Keratinocyte (primary cell): ENCODE data around the gene RIN3. TPM values are rescaled to one million over a fixed set of nuclear protein-coding genes. Genes with fewer than 3 reads are reported as not detected.
A peak's percentile ranks its signal among the peaks of the same experiment; 100 is the strongest.

Experiments used
- DNase-seq: peaks from one replicate; pipeline ENCODE4 v3.0.0-alpha.2; 2011; ENCODE audit warnings: low read depth, missing footprints, low spot score
- FAIRE-seq: peaks from 2 replicates; lab custom pipeline; 2011; peaks lifted over from hg19 to GRCh38; lab: Jason Lieb, UNC
- H2AFZ ChIP-seq: 2 replicates; pipeline ENCODE4 v1.6.0; 2012; ENCODE audit warnings: low read length, control low read depth, inconsistent platforms; ENCODE audit not compliant: control insufficient read depth
- H3K27ac ChIP-seq: 2 replicates; pipeline ENCODE4 v1.5.1; 2011; ENCODE audit warnings: low read length; ENCODE audit not compliant: control insufficient read depth, insufficient read depth
- H3K27me3 ChIP-seq: 3 replicates; pipeline ENCODE4 v1.6.0; 2011; ENCODE audit warnings: low read length; ENCODE audit not compliant: control insufficient read depth, insufficient read depth; ENCODE audit errors: extremely low read depth
- H3K36me3 ChIP-seq, 2 experiments: 2 replicates in 1 of 2; 3 replicates in 1 of 2; pipeline ENCODE4 v1.5.1; 2011; ENCODE audit warnings: low read length in 2 of 2, mild to moderate bottlenecking in 1 of 2; ENCODE audit not compliant: control insufficient read depth in 2 of 2, insufficient read depth in 2 of 2; ENCODE audit errors: extremely low read depth in 1 of 2
- H3K4me1 ChIP-seq: 3 replicates; pipeline ENCODE4 v1.5.1; 2011; ENCODE audit warnings: low read length; ENCODE audit not compliant: control insufficient read depth, insufficient read depth; ENCODE audit errors: extremely low read depth
- H3K4me2 ChIP-seq: 3 replicates; pipeline ENCODE4 v1.6.0; 2011; ENCODE audit warnings: low read depth, low read length; ENCODE audit not compliant: control insufficient read depth, insufficient read depth; ENCODE audit errors: extremely low read depth
- H3K4me3 ChIP-seq, 3 experiments: fragments of 200-600 bp in 1 of 3; sonication (generic) in 1 of 3; 2 replicates in 2 of 3; 3 replicates in 1 of 3; pipeline ENCODE4 v1.5.1; 2011 to 2016; ENCODE audit warnings: low read length in 3 of 3, mild to moderate bottlenecking in 3 of 3, control low read depth in 2 of 3, inconsistent platforms in 1 of 3, low read depth in 1 of 3, mixed read lengths in 1 of 3, mixed run types in 1 of 3, moderate library complexity in 1 of 3; ENCODE audit not compliant: control insufficient read depth in 2 of 3, insufficient read depth in 2 of 3; ENCODE audit errors: extremely low read depth in 1 of 3
- H3K79me2 ChIP-seq: 2 replicates; pipeline ENCODE4 v1.6.0; 2012; ENCODE audit warnings: low read length; ENCODE audit not compliant: control insufficient read depth, insufficient read depth
- H3K9ac ChIP-seq: 3 replicates; pipeline ENCODE4 v1.6.0; 2011; ENCODE audit warnings: low read length; ENCODE audit not compliant: control insufficient read depth, insufficient read depth; ENCODE audit errors: extremely low read depth
- H3K9me1 ChIP-seq: 3 replicates; pipeline ENCODE4 v1.6.0; 2011; ENCODE audit warnings: low read length; ENCODE audit not compliant: control insufficient read depth, insufficient read depth; ENCODE audit errors: extremely low read depth
- H3K9me3 ChIP-seq: 2 replicates; pipeline ENCODE4 v1.5.1; 2012; ENCODE audit warnings: low read depth, low read length; ENCODE audit not compliant: control insufficient read depth
- H4K20me1 ChIP-seq: 3 replicates; pipeline ENCODE4 v1.6.0; 2011; ENCODE audit warnings: low read length; ENCODE audit not compliant: control insufficient read depth, insufficient read depth; ENCODE audit errors: extremely low read depth
- CTCF ChIP-seq, 3 experiments: IDR thresholded peaks in 1 of 3; conservative IDR thresholded peaks in 1 of 3; optimal IDR thresholded peaks in 1 of 3; 2 replicates in 2 of 3; 3 replicates in 1 of 3; pipeline versions ENCODE3 to v1.5.1; 2011; ENCODE audit warnings: low read length in 3 of 3, mild to moderate bottlenecking in 3 of 3, moderate library complexity in 2 of 3, control low read depth in 1 of 3, inconsistent platforms in 1 of 3; ENCODE audit not compliant: insufficient read depth in 2 of 3; ENCODE audit errors: extremely low read depth in 1 of 3
- EZH2 ChIP-seq: IDR thresholded peaks from one replicate; pipeline ENCODE4 v1.6.1; 2012; ENCODE audit warnings: inconsistent platforms, mild to moderate bottlenecking, low read length, moderate library complexity
- dilution Hi-C: fragments of 300-500 bp; cut with MboI; formaldehyde crosslinking; loops from one replicate; pipeline ENCODE4 v1.7.0; 2020; ENCODE audit warnings: low sequenced_read_pairs; ENCODE audit not compliant: extremely low pct_ligation_motif_present
- polyA plus RNA-seq, 5 experiments: library from polyadenylated mRNA; depleted of rRNA in 3 of 5; stranded (reverse) in 3 of 5; stranded (forward) in 1 of 5; unstranded in 1 of 5; fragments of >200 nt; gene quantifications; 1 replicate in 1 of 5; 2 replicates in 3 of 5; 3 replicates in 1 of 5; pipeline versions ENCODE4 v1.2.1 to v1.2.3, GENCODE V29; 2011 to 2012; ENCODE audit warnings: missing spikeins in 2 of 5, low read depth in 1 of 5, low replicate concordance in 1 of 5

RIN3 gene
- polyA plus RNA-seq, 1 donor (not counting 4 experiments of a cell fraction or from before 2014, with no cell fraction given), result 1.2 TPM

- H3K4me3 ChIP-seq, result no peak overlapping the region
- H3K27ac ChIP-seq, result peak overlapping the region; percentile 51
- DNase-seq, result no peak
- H3K27me3 ChIP-seq, result no peaks in the 10 kb centered on the region
- H2AFZ ChIP-seq, result no peak overlapping the region
- H3K79me2 ChIP-seq, result no peaks in the 10 kb centered on the region
- H4K20me1 ChIP-seq, result no peaks in the 10 kb centered on the region
- no peak for TF ChIP-seq CTCF (optimal IDR thresholded peaks at IDR 0.05 in 1 of 3, IDR thresholded peaks at IDR 0.05 in 1 of 3, conservative IDR thresholded peaks at IDR 0.05 in 1 of 3; ENCODE audit: extremely low read depth in 1 of 3, insufficient read depth in 2 of 3, low read length in 3 of 3)
- TF ChIP-seq EZH2, result no peak
- peaks cover 41% of the 10 kb centered on the region for H3K4me1 ChIP-seq
- H3K9ac ChIP-seq, result peak overlapping the region; percentile 10
- dilution Hi-C loops, result no loop called here
- peak; percentile 43 for FAIRE-seq
- no peaks in the 10 kb centered on the region for H3K9me1 ChIP-seq
- peaks cover 7% of the 10 kb centered on the region for H3K9me3 ChIP-seq
- H3K36me3 ChIP-seq, result no peaks in the 10 kb centered on the region
- H3K4me2 ChIP-seq, result peak overlapping the region; percentile 43
Measured at GRCh38 chr14:92470811-92471210, 42.8 kb upstream of the RIN3 start.

DNA sequence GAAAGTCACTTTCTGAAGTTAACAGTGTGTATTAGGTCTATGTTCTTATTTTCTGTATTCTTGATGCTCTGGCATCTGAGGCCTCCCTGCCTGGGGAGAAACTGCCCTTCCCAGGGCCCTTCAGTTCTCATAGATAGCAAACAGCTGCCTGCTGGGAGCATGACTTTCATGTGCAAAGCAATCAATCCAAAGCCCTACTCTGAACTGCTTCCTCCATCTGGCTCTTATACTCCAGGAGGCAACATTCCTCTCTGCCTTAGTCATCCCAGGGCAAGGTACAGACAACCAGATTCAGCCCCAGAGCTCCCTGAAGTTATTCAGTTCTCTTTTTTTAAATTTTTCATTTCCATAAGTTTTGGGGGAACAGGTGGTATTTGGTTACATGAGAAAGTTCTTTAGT, 41.7 kb upstream of the RIN3 start:
- Histone ChIP-seq H3K9ac (no peak overlapping the region), H3K79me2 (no peaks in the 10 kb centered on the region), H4K20me1 (no peaks in the 10 kb centered on the region), H2AFZ (no peak overlapping the region), H3K4me2 (peak overlapping the region; percentile 34), H3K27ac (peak overlapping the region; percentile 2), H3K4me1 (peaks cover 41% of the 10 kb centered on the region), H3K9me3 (peaks cover 5% of the 10 kb centered on the region), H3K27me3 (no peaks in the 10 kb centered on the region), H3K9me1 (no peaks in the 10 kb centered on the region), H3K4me3 (no peak overlapping the region), H3K36me3 (no peaks in the 10 kb centered on the region)
- TF ChIP-seq EZH2, result no peak
- no peak for TF ChIP-seq CTCF (optimal IDR thresholded peaks at IDR 0.05 in 1 of 3, IDR thresholded peaks at IDR 0.05 in 1 of 3, conservative IDR thresholded peaks at IDR 0.05 in 1 of 3; ENCODE audit: extremely low read depth in 1 of 3, insufficient read depth in 2 of 3, low read length in 3 of 3)
- dilution Hi-C loops, result no loop called here
- DNase-seq (peak; percentile 61), FAIRE-seq (peak; percentile 99)
